ENCODE results near the gene OR6C3. TPM values are rescaled to one million over a fixed set of nuclear protein-coding genes. Genes with fewer than 3 reads are reported as not detected.

OR6C3 gene
- total RNA-seq, 1 experiment from 2014 or later: not detected

GRCh38 chr12:55365086-55365485 is 34.5 kb downstream of the OR6C3 start:
- intact Hi-C loops (cut with micrococcal nuclease; ENCODE audit: unreplicated experiment) (no loop called here), in situ Hi-C loops (cut with HindIII; ENCODE audit: low pct_unique_long_range_greater_than_20kb, low sequenced_read_pairs) (no loop called here)
- Histone ChIP-seq H3K27me3 (ENCODE audit: control insufficient read depth, insufficient read depth, low read length) (no peaks in the 10 kb centered on the region), H3K4me3 (ENCODE audit: low read depth in 2 of 2, low read length in 2 of 2) (no peak overlapping the region), H3K9me3 (ENCODE audit: control insufficient read depth, insufficient read depth, low read depth, low read length) (no peaks in the 10 kb centered on the region), H3K27ac (ENCODE audit: low read length) (no peak overlapping the region), H3K36me3 (ENCODE audit: control insufficient read depth, insufficient read depth, low read length) (no peaks in the 10 kb centered on the region), H3K4me1 (ENCODE audit: control insufficient read depth, insufficient read depth, low read length) (no peaks in the 10 kb centered on the region)
- no TSS peak for BruUV-seq (replicated peaks)
- TF ChIP-seq SIN3A (IDR thresholded peaks at IDR 0.05; ENCODE audit: borderline replicate concordance, insufficient read depth, low read depth, low read length) (no peak), CTCF (IDR thresholded peaks at IDR 0.05) (no peak), TCF7L2 (IDR thresholded peaks at IDR 0.05; ENCODE audit: low read depth, low read length) (no peak), POLR2AphosphoS5 (IDR thresholded peaks at IDR 0.05; ENCODE audit: low read depth, low read length) (no peak)
- TF ChIP-seq, protein P1, sequence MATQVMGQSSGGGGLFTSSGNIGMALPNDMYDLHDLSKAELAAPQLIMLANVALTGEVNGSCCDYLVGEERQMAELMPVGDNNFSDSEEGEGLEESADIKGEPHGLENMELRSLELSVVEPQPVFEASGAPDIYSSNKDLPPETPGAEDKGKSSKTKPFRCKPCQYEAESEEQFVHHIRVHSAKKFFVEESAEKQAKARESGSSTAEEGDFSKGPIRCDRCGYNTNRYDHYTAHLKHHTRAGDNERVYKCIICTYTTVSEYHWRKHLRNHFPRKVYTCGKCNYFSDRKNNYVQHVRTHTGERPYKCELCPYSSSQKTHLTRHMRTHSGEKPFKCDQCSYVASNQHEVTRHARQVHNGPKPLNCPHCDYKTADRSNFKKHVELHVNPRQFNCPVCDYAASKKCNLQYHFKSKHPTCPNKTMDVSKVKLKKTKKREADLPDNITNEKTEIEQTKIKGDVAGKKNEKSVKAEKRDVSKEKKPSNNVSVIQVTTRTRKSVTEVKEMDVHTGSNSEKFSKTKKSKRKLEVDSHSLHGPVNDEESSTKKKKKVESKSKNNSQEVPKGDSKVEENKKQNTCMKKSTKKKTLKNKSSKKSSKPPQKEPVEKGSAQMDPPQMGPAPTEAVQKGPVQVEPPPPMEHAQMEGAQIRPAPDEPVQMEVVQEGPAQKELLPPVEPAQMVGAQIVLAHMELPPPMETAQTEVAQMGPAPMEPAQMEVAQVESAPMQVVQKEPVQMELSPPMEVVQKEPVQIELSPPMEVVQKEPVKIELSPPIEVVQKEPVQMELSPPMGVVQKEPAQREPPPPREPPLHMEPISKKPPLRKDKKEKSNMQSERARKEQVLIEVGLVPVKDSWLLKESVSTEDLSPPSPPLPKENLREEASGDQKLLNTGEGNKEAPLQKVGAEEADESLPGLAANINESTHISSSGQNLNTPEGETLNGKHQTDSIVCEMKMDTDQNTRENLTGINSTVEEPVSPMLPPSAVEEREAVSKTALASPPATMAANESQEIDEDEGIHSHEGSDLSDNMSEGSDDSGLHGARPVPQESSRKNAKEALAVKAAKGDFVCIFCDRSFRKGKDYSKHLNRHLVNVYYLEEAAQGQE (IDR thresholded peaks at IDR 0.05; ENCODE audit: insufficient read depth in 1 of 2, low read depth in 2 of 2, low read length in 1 of 2): no peak
- DNase-seq (ENCODE audit: low read depth, low spot score) (no peak), ATAC-seq (no peak)
- CTCF ChIA-PET: no interaction called here
- POLR2A ChIA-PET: no interaction called here

DNA sequence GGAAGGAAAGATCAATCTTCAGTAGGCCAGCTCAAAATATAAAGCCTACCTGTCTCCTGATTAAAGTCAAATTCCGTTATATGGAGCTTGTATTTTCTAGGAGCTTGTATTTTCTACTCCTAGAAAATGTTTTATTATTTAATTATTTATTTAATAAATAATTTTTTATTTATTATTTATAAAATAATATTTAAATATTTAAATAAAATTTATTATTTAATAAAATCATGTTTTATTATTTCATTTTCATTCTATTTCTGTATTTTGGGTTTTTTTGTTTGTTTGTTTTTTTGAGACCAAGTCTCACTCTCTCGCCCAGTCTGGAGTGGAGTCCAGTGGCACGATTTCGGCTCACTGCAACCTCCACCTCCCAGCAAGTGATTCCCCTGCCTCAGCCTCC is 42.0 kb downstream of the OR6C3 start:
- no peak overlapping the region for H3K27ac ChIP-seq (ENCODE audit: low read length)
- no TSS peak for BruUV-seq (replicated peaks)
- no peak for TF ChIP-seq POLR2AphosphoS5 (IDR thresholded peaks at IDR 0.05; ENCODE audit: low read depth, low read length)
- TF ChIP-seq CTCF (IDR thresholded peaks at IDR 0.05): no peak
- no peak for TF ChIP-seq TCF7L2 (IDR thresholded peaks at IDR 0.05; ENCODE audit: low read depth, low read length)
- TF ChIP-seq, protein P1 (IDR thresholded peaks at IDR 0.05; ENCODE audit: insufficient read depth in 1 of 2, low read depth in 2 of 2, low read length in 1 of 2): no peak
- no peak for TF ChIP-seq SIN3A (IDR thresholded peaks at IDR 0.05; ENCODE audit: borderline replicate concordance, insufficient read depth, low read depth, low read length)
- ChIA-PET POLR2A (no interaction called here), CTCF (no interaction called here)
- ATAC-seq (no peak), DNase-seq (ENCODE audit: low read depth, low spot score) (no peak)
- H3K4me3 ChIP-seq (ENCODE audit: low read depth in 2 of 2, low read length in 2 of 2): no peak overlapping the region
- no peaks in the 10 kb centered on the region for H3K27me3 ChIP-seq (ENCODE audit: control insufficient read depth, insufficient read depth, low read length)
- H3K4me1 ChIP-seq (ENCODE audit: control insufficient read depth, insufficient read depth, low read length): no peaks in the 10 kb centered on the region
- H3K9me3 ChIP-seq (ENCODE audit: control insufficient read depth, insufficient read depth, low read depth, low read length): no peaks in the 10 kb centered on the region
- intact Hi-C loops (cut with micrococcal nuclease; ENCODE audit: unreplicated experiment): no loop called here
- H3K36me3 ChIP-seq (ENCODE audit: control insufficient read depth, insufficient read depth, low read length): no peaks in the 10 kb centered on the region
- in situ Hi-C loops (cut with HindIII; ENCODE audit: low pct_unique_long_range_greater_than_20kb, low sequenced_read_pairs): no loop called here

Other genes with a start within 250 kb of the OR6C3 start
- gene OR9K2, start 204.3 kb upstream of the OR6C3 start, total RNA-seq (2021; ENCODE audit: unreplicated experiment): not detected
- not detected for gene OR10A7, start 109.7 kb upstream of the OR6C3 start, total RNA-seq (2021; ENCODE audit: unreplicated experiment)
- gene OR6C74, start 86.1 kb upstream of the OR6C3 start, total RNA-seq (2021; ENCODE audit: unreplicated experiment): not detected
- not detected for gene OR6C6, start 34.2 kb upstream of the OR6C3 start, total RNA-seq (2021; ENCODE audit: unreplicated experiment)
- gene OR6C1, start 16.4 kb upstream of the OR6C3 start, total RNA-seq (2021; ENCODE audit: unreplicated experiment): not detected
- not detected for gene OR6C75, start 32.2 kb downstream of the OR6C3 start, total RNA-seq (2021; ENCODE audit: unreplicated experiment)
- gene OR6C65, start 69.8 kb downstream of the OR6C3 start, total RNA-seq (2021; ENCODE audit: unreplicated experiment): not detected
- not detected for gene OR6C76, start 95.5 kb downstream of the OR6C3 start, total RNA-seq (2021; ENCODE audit: unreplicated experiment)
- gene OR6C2, start 113.3 kb downstream of the OR6C3 start, total RNA-seq (2021; ENCODE audit: unreplicated experiment): not detected
- gene OR6C70, start 139.4 kb downstream of the OR6C3 start, total RNA-seq (2021; ENCODE audit: unreplicated experiment): not detected
- not detected for gene OR6C68, start 161.6 kb downstream of the OR6C3 start, total RNA-seq (2021; ENCODE audit: unreplicated experiment)
- not detected for gene OR6C4, start 218.9 kb downstream of the OR6C3 start, total RNA-seq (2021; ENCODE audit: unreplicated experiment)
- gene OR2AP1, start 241.7 kb downstream of the OR6C3 start, total RNA-seq (2021; ENCODE audit: unreplicated experiment): not detected